Measurements from ENCODE around the gene SFSWAP.

DNA sequence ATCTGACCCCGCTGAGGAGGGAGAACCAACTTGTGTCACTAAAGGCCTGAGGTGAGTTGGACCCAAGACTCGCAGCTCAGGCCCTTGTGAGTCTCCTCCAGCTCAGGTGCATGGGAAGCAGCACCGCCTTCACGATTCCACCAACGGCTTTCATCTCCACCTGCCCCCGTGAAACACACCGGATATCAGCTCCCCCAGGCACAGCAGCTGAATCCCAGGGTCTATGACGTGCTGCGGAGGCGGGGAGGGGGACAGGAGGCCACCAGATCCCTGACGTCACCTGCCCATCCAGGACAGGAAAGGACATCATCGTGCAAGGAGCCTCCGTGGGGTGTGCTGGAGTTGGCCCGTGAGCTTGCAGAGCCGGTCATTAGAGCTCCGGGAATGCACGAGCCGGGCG, 18.5 kb upstream of the SFSWAP start:
- TF ChIP-seq CTCF (IDR thresholded peaks at IDR 0.05) (no peak), POLR2A (IDR thresholded peaks at IDR 0.05) (no peak), POLR2AphosphoS5 (IDR thresholded peaks at IDR 0.05) (no peak)

Measured in stomach (tissue), 4 donors.